SK-N-SH (cell line): ENCODE results near the gene AR. TPM values are rescaled to one million over a fixed set of nuclear protein-coding genes. Genes with fewer than 3 reads are reported as not detected.

ENCODE experiments used
- CTCF ChIA-PET: fragments of 300-600, 350-600 bp; formaldehyde crosslinking; extraction: SDS; loops from one replicate; lab custom pipeline; 2021; lab: Yijun Ruan, JAX
- POLR2A ChIA-PET: fragments of 350-600 bp; sonication (Branson Sonifier 250); formaldehyde crosslinking; extraction: SDS; loops from one replicate; lab custom pipeline; 2020; ENCODE audit warnings: antibody characterized with exemption, inconsistent platforms; lab: Yijun Ruan, JAX
- DNase-seq: peaks from one replicate; pipeline ENCODE4 v3.0.0; 2012
- H2AFZ ChIP-seq: fragments of 200-600 bp; sonication (generic); 2 replicates; pipeline ENCODE4 v1.8.1; 2016; ENCODE audit warnings: antibody characterized with exemption, mild to moderate bottlenecking, low read depth
- H3F3A ChIP-seq: fragments of 200-600 bp; sonication (generic); replicated peaks from 2 replicates; pipeline ENCODE3; 2016; ENCODE audit warnings: antibody characterized with exemption, mild to moderate bottlenecking; ENCODE audit not compliant: insufficient read depth
- H3K27ac ChIP-seq, 2 experiments: fragments of 200-500 bp in 1 of 2; fragments of 200-600 bp in 1 of 2; sonication (Bioruptor generic) in 1 of 2; sonication (generic), shearing (Covaris generic) in 1 of 2; 2 replicates each; pipeline versions ENCODE4 v1.5.1 to v1.6.1; 2014 to 2016; ENCODE audit warnings: low read depth in 2 of 2, inconsistent platforms in 1 of 2, low read length in 1 of 2, mild to moderate bottlenecking in 1 of 2, mixed read lengths in 1 of 2
- H3K27me3 ChIP-seq: fragments of 200-600 bp; sonication (generic), shearing (Covaris generic); 2 replicates; pipeline ENCODE4 v1.6.1; 2016; ENCODE audit warnings: mixed run types; ENCODE audit not compliant: insufficient read depth
- H3K36me3 ChIP-seq, 2 experiments: fragments of 200-500 bp in 1 of 2; fragments of 200-600 bp in 1 of 2; sonication (Bioruptor generic) in 1 of 2; sonication (generic) in 1 of 2; replicated peaks in 1 of 2; 2 replicates each; pipeline versions ENCODE3 to v1.5.1; 2014 to 2016; ENCODE audit warnings: low read length in 1 of 2, mild to moderate bottlenecking in 1 of 2; ENCODE audit not compliant: insufficient read depth in 2 of 2, control insufficient read depth in 1 of 2
- H3K4me1 ChIP-seq, 2 experiments: fragments of 200-500 bp in 1 of 2; fragments of 200-600 bp in 1 of 2; sonication (Bioruptor generic) in 1 of 2; sonication (generic), shearing (Covaris generic) in 1 of 2; 2 replicates each; pipeline versions ENCODE4 v1.5.1 to v1.6.1; 2014 to 2016; ENCODE audit warnings: low read depth in 1 of 2, low read length in 1 of 2, mixed run types in 1 of 2; ENCODE audit not compliant: insufficient read depth in 2 of 2, control insufficient read depth in 1 of 2
- H3K4me2 ChIP-seq: fragments of 200-600 bp; sonication (generic), shearing (Covaris generic); 2 replicates; pipeline ENCODE4 v1.6.1; 2017; ENCODE audit warnings: mixed run types
- H3K4me3 ChIP-seq, 2 experiments: fragments of 200-500 bp in 1 of 2; fragments of 200-600 bp in 1 of 2; sonication (Bioruptor generic) in 1 of 2; sonication (generic), shearing (Covaris generic) in 1 of 2; 2 replicates each; pipeline versions ENCODE4 v1.5.1 to v1.8.1; 2014 to 2016; ENCODE audit warnings: low read depth in 2 of 2, inconsistent platforms in 1 of 2, low read length in 1 of 2, mild to moderate bottlenecking in 1 of 2, mixed read lengths in 1 of 2, moderate library complexity in 1 of 2
- H3K79me2 ChIP-seq: fragments of 200-600 bp; sonication (generic); 2 replicates; pipeline ENCODE4 v1.8.1; 2017; ENCODE audit warnings: mild to moderate bottlenecking; ENCODE audit not compliant: insufficient read depth
- H3K9ac ChIP-seq: fragments of 200-600 bp; sonication (generic); 2 replicates; pipeline ENCODE4 v1.6.1; 2017; ENCODE audit warnings: mixed run types
- H3K9me2 ChIP-seq: fragments of 200-600 bp; sonication (generic); 2 replicates; pipeline ENCODE4 v1.6.1; 2017; ENCODE audit warnings: mixed run types
- H3K9me3 ChIP-seq: fragments of 200-600 bp; sonication (generic); 2 replicates; pipeline ENCODE4 v1.6.1; 2017; ENCODE audit warnings: mixed run types, mild to moderate bottlenecking, moderate library complexity
- H4K20me1 ChIP-seq: fragments of 200-600 bp; sonication (generic); 2 replicates; pipeline ENCODE4 v1.6.1; 2017; ENCODE audit warnings: mild to moderate bottlenecking, mixed run types; ENCODE audit not compliant: insufficient read depth
- CHD2 ChIP-seq: fragments of 150-350 bp; IDR thresholded peaks from 2 replicates; pipeline ENCODE4 v1.6.1; 2018; ENCODE audit warnings: low read length; ENCODE audit not compliant: partially characterized antibody
- EP300 ChIP-seq, 2 experiments: IDR thresholded peaks; 2 replicates each; pipeline versions ENCODE4 v1.4.0 to v1.6.1; 2012; ENCODE audit warnings: borderline replicate concordance in 1 of 2, low read depth in 1 of 2, low read length in 1 of 2
- FOSL2 ChIP-seq: IDR thresholded peaks from 2 replicates; pipeline ENCODE4 v1.4.0; 2012; ENCODE audit warnings: low read depth, mild to moderate bottlenecking, moderate library complexity, borderline replicate concordance
- FOXM1 ChIP-seq: IDR thresholded peaks from 2 replicates; pipeline ENCODE4 v1.4.0; 2012; ENCODE audit warnings: low read depth, mild to moderate bottlenecking
- IRF3 ChIP-seq: fragments of 150-350 bp; IDR thresholded peaks from 2 replicates; pipeline ENCODE4 v1.6.1; 2016; ENCODE audit warnings: mild to moderate bottlenecking, low read depth, low read length
- MEF2A ChIP-seq: IDR thresholded peaks from 2 replicates; pipeline ENCODE4 v1.4.0; 2012; ENCODE audit warnings: low read depth, borderline replicate concordance
- RXRA ChIP-seq: IDR thresholded peaks from 2 replicates; pipeline ENCODE4 v1.4.0; 2012; ENCODE audit warnings: low read depth, mild to moderate bottlenecking, borderline replicate concordance
- SMC3 ChIP-seq: IDR thresholded peaks from 2 replicates; pipeline ENCODE4 v1.6.1; 2012; ENCODE audit warnings: low read depth, low read length, improper control_type of control experiment
- USF1 ChIP-seq: IDR thresholded peaks from 2 replicates; pipeline ENCODE4 v1.4.0; 2012; ENCODE audit warnings: low read depth, borderline replicate concordance
- USF2 ChIP-seq: fragments of 150-350 bp; IDR thresholded peaks from 2 replicates; pipeline ENCODE4 v1.6.1; 2017; ENCODE audit warnings: antibody characterized with exemption, low read length, low read depth, borderline replicate concordance
- ZBTB33 ChIP-seq: IDR thresholded peaks from 2 replicates; pipeline ENCODE4 v1.4.0; 2012; ENCODE audit warnings: low read depth, borderline replicate concordance
- WGBS: methylation state at CpG from one replicate; pipeline ENCODE4 v1.1.6; 2017; ENCODE audit warnings: low lambda C conversion rate; 5-methylcytosine and 5-hydroxymethylcytosine counted together
- polyA plus RNA-seq, 3 experiments: library from polyadenylated mRNA; depleted of rRNA; stranded (reverse); fragments of >200 nt; gene quantifications; 2 replicates each; pipeline ENCODE4 v1.2.3, GENCODE V29; 2012

Gene AR
- polyA plus RNA-seq, 1 of the 3 experiments (the other 2 are of a cell fraction), result not detected

GRCh38 chrX:67692246-67692645 lies 148.4 kb downstream of the AR start:
- CTCF ChIA-PET, result no interaction called here
- TF ChIP-seq CHD2, result no peak
- TF ChIP-seq MEF2A, result no peak
- no peak for TF ChIP-seq EP300 (IDR thresholded peaks at IDR 0.05; ENCODE audit: borderline replicate concordance in 1 of 2, low read depth in 1 of 2, low read length in 1 of 2)
- no peak for TF ChIP-seq FOXM1
- TF ChIP-seq USF2, result no peak
- no peak for TF ChIP-seq IRF3
- Histone ChIP-seq H3K79me2 (no peaks in the 10 kb centered on the region), H3K36me3 (no peaks in the 10 kb centered on the region), H3K9ac (no peak overlapping the region), H3K4me3 (no peak overlapping the region), H3K4me2 (no peak overlapping the region), H3F3A (no peaks in the 10 kb centered on the region), H3K9me2 (no peaks in the 10 kb centered on the region), H4K20me1 (no peaks in the 10 kb centered on the region), H3K9me3 (no peaks in the 10 kb centered on the region), H3K27me3 (no peaks in the 10 kb centered on the region), H3K4me1 (no peaks in the 10 kb centered on the region), H3K27ac (no peak overlapping the region), H2AFZ (no peak overlapping the region)
- POLR2A ChIA-PET, result no interaction called here
- no peak for DNase-seq

GRCh38 chrX:67693928-67694327 lies 150.1 kb downstream of the AR start:
- H3K4me1 ChIP-seq, result no peaks in the 10 kb centered on the region
- WGBS, result 25% methylated on average over 1 of the region's 1 CpG
- TF ChIP-seq USF1, result no peak
- no peak for TF ChIP-seq SMC3
- no peak for TF ChIP-seq RXRA
- no peak for TF ChIP-seq ZBTB33
- no peak for TF ChIP-seq FOSL2
- H3K27ac ChIP-seq, result no peak overlapping the region
- no peaks in the 10 kb centered on the region for H3K36me3 ChIP-seq
- H3K79me2 ChIP-seq, result no peaks in the 10 kb centered on the region
- no peaks in the 10 kb centered on the region for H4K20me1 ChIP-seq
- no peak overlapping the region for H3K4me3 ChIP-seq
- no peak overlapping the region for H3K4me2 ChIP-seq
- no peaks in the 10 kb centered on the region for H3F3A ChIP-seq
- no peak for DNase-seq
- no peaks in the 10 kb centered on the region for H3K27me3 ChIP-seq
- H3K9ac ChIP-seq, result no peak overlapping the region
- H2AFZ ChIP-seq, result no peak overlapping the region
- POLR2A ChIA-PET, result no interaction called here
- no peaks in the 10 kb centered on the region for H3K9me3 ChIP-seq
- CTCF ChIA-PET, result no interaction called here
- no peaks in the 10 kb centered on the region for H3K9me2 ChIP-seq
